Sigmoid colon (tissue), 7 donors: ENCODE measurements around the gene FAM3A. TPM values are rescaled to one million over a fixed set of nuclear protein-coding genes. Genes with fewer than 3 reads are reported as not detected.
A peak's percentile ranks its signal among the peaks of the same experiment; 100 is the strongest.
"Not testable (repeated sequence)": the region's sequence is repeated elsewhere in the genome, so short reads cannot be mapped to it uniquely, and the experiment has no call there.

Source experiments
- DNase-seq: peaks from one replicate; pipeline ENCODE4 v3.0.0-alpha.2; 2019
- H3K27ac ChIP-seq, 4 donors: fragments of 200-600 bp; sonication (generic); one replicate each; pipeline ENCODE4 v1.5.1; 2016 to 2019; ENCODE audit warnings: mild to moderate bottlenecking in 1 of 4
- H3K27me3 ChIP-seq, 3 donors: fragments of 200-600 bp; sonication (generic); one replicate each; pipeline ENCODE4 v1.5.1; 2019; ENCODE audit warnings: mild to moderate bottlenecking in 1 of 3
- H3K36me3 ChIP-seq, 4 donors: fragments of 200-600 bp; sonication (generic); one replicate each; pipeline ENCODE4 v1.5.1; 2016 to 2019
- H3K4me1 ChIP-seq, 4 donors: fragments of 200-600 bp; sonication (generic); one replicate each; pipeline ENCODE4 v1.5.1; 2017 to 2019
- H3K4me3 ChIP-seq, 4 donors: fragments of 200-600 bp; sonication (generic); one replicate each; pipeline ENCODE4 v1.5.1; 2017 to 2019; ENCODE audit warnings: mild to moderate bottlenecking in 2 of 4, moderate library complexity in 1 of 4
- H3K9me3 ChIP-seq, 4 donors: fragments of 200-600 bp in 3 of 4; sonication (generic) in 3 of 4; one replicate each; pipeline versions ENCODE4 v1.5.1 to v1.6.1; 2013 to 2019
- EP300 ChIP-seq, 4 donors: sonication (generic); formaldehyde crosslinking; IDR thresholded peaks; one replicate each; pipeline ENCODE4 v1.6.1; 2017; ENCODE audit warnings: antibody characterized with exemption in 4 of 4
- POLR2A ChIP-seq, 2 donors: fragments of 450-650 bp; IDR thresholded peaks; one replicate each; pipeline ENCODE4 v1.6.1; 2016; ENCODE audit warnings: antibody characterized with exemption in 2 of 2, mild to moderate bottlenecking in 2 of 2, moderate library complexity in 2 of 2
- POLR2AphosphoS5 ChIP-seq, 4 donors: sonication (generic); formaldehyde crosslinking; IDR thresholded peaks; one replicate each; pipeline ENCODE4 v1.6.1; 2017; ENCODE audit warnings: antibody characterized with exemption in 4 of 4
- WGBS, 2 donors: extraction: QIAGEN DNeasy Blood & Tissue Kit; methylation state at CpG; one replicate each; pipeline ENCODE4 v1.1.7; 2013; 5-methylcytosine and 5-hydroxymethylcytosine counted together
- intact Hi-C: fragments of 100-400 bp; cut with DNase I; formaldehyde crosslinking; loops from one replicate; pipeline ENCODE4 v1.15.1; 2023
- polyA plus RNA-seq, 3 donors: library from polyadenylated mRNA; stranded (reverse); fragments of 200-250 nt; gene quantifications; one replicate each; pipeline ENCODE4 v1.2.3, GENCODE V29; 2013
- total RNA-seq, 4 donors: library from RNA; depleted of rRNA; stranded (reverse); fragments of >200 nt; gene quantifications; one replicate each; pipeline ENCODE4 v1.1.0, GENCODE V29; 2016
- TF ChIP-seq, protein P1 (sequence below), 4 experiments: fragments of 450-650 bp in 3 of 4; fragments of 200-600 bp in 1 of 4; IDR thresholded peaks; one replicate each; pipeline ENCODE4 v1.5.1; 2016 to 2019; ENCODE audit warnings: antibody characterized with exemption in 4 of 4, mild to moderate bottlenecking in 3 of 4, moderate library complexity in 2 of 4
- donor health status: healthy with polysubstance abuse.
- donor health status: Bipolar disorder and iron deficiency.
- donor health status: healthy.

The FAM3A gene, protein sequence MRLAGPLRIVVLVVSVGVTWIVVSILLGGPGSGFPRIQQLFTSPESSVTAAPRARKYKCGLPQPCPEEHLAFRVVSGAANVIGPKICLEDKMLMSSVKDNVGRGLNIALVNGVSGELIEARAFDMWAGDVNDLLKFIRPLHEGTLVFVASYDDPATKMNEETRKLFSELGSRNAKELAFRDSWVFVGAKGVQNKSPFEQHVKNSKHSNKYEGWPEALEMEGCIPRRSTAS
- total RNA-seq (10 to 100 TPM; 30.7 to 49.0 (median 40.6) TPM), polyA plus RNA-seq (10 to 100 TPM; 49.7 to 64.9 (median 57.1) TPM)

DNA sequence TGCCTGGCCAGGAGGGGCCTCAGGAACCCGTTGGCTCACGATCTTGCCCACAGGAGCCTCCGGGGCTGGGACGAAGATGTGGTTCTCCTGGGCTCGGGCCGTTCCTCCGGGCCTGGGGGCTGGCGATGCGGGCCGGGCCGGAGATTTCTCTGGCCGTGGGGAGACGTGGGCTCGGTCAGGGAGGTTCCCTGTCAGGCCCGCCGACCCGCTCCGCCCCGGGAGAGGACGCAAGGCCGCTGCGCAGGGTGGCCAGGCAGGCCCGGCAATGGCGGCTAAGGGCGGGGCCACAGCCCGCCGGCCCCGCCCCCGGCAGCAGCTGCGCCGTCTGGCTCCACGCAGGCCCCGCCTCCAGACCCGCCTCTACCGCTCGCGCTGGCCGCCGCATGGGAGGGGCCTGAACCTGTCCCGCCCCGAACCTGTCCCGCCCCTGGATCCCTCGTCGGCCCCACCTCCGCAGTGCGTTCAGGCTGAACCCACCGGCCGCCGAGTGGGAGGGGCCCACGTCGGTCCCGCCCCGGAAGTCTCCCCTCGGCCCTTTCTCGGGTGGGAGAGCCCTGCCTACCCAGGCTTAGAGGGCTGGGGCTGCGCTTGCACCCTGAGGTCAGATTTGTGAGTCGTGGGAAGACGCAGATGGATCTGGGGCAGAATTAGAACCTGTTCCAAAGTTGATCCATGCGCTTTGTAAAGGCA lies at the start of gene FAM3A:
TSS of gene FAM3A (minus strand) at position 267 of the 690 bp plus-strand sequence. CDS start 460 bp downstream, outside the sequence.
- peak; percentile 97 for DNase-seq
- 0 to 1% methylated on average over 59 of the region's 59 CpGs for WGBS, 2 donors
- peak; percentile 79 to 97 (median 90) for TF ChIP-seq POLR2AphosphoS5 (IDR thresholded peaks at IDR 0.05)
- TF ChIP-seq EP300 (IDR thresholded peaks at IDR 0.05): no peak
- TF ChIP-seq, protein P1, sequence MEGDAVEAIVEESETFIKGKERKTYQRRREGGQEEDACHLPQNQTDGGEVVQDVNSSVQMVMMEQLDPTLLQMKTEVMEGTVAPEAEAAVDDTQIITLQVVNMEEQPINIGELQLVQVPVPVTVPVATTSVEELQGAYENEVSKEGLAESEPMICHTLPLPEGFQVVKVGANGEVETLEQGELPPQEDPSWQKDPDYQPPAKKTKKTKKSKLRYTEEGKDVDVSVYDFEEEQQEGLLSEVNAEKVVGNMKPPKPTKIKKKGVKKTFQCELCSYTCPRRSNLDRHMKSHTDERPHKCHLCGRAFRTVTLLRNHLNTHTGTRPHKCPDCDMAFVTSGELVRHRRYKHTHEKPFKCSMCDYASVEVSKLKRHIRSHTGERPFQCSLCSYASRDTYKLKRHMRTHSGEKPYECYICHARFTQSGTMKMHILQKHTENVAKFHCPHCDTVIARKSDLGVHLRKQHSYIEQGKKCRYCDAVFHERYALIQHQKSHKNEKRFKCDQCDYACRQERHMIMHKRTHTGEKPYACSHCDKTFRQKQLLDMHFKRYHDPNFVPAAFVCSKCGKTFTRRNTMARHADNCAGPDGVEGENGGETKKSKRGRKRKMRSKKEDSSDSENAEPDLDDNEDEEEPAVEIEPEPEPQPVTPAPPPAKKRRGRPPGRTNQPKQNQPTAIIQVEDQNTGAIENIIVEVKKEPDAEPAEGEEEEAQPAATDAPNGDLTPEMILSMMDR (IDR thresholded peaks at IDR 0.05): no peak
- TF ChIP-seq POLR2A (IDR thresholded peaks at IDR 0.05): peak; percentile 71 to 76
- Histone ChIP-seq H3K27ac (peak within 1 kb of the TSS; percentile 88 to 95 (median 91)), H3K27me3 (no peaks in the 10 kb centered on the region), H3K4me1 (peaks cover 0 to 24% (median 17%) of the 10 kb centered on the region in 4 donors), H3K9me3 (no peaks in the 10 kb centered on the region), H3K4me3 (peak within 1 kb of the TSS; percentile 59 to 67 (median 66)), H3K36me3 (no peaks in the 10 kb centered on the region)
- intact Hi-C loops: loop anchor here (1.0 to 5.0 kb wide), 2 partner anchors 26 to 39 kb away; partner anchors contain the start of genes LAGE3 and SLC10A3

DNA sequence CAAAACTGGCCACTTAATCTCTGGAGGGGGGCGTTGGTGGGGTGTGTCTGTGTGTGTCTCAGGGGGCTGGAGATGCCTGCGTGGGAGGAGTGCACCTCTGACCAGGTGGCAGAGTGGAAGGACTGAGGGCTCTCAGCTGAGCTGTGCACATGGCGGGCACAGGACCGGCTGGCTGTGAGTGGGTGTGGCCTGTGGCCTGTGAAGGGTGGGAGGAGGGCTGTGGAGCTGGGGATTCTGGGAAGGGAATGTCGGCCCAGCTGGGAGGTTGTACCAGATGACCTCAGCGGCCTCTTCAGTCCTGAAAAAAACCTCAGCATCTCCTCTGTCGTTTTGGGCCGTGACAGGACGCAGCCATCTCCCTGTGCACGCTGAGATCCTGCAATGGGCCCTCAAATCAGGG lies 46.3 kb upstream of the FAM3A start:
- WGBS, 2 donors: no CpG with 5 or more reads among the region's 10 CpGs
- H3K9me3 ChIP-seq, H3K27me3 ChIP-seq, H3K4me3 ChIP-seq, intact Hi-C loops, H3K4me1 ChIP-seq, H3K36me3 ChIP-seq, DNase-seq, H3K27ac ChIP-seq: not testable (repeated sequence)

DNA sequence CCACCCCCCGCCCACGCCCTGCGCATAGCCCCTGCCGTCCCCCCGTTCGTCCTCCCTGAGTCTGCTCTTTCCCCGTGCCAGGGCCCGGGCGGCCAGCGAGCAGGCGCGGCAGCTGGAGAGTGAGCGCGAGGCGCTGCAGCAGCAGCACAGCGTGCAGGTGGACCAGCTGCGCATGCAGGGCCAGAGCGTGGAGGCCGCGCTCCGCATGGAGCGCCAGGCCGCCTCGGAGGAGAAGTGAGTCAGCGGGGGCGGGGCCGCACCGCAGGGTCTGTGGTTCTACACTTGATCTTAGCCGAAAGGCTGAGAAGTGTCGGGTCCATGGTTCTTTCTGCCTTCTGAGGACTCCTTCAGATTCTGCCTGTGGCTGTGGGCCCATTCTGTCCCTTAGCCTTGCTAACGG lies 44.3 kb upstream of the FAM3A start:
- WGBS, 2 donors: 67 to 88% methylated on average over 13 of the region's 31 CpGs
- intact Hi-C loops, H3K4me1 ChIP-seq, H3K36me3 ChIP-seq, H3K27ac ChIP-seq, H3K27me3 ChIP-seq, H3K9me3 ChIP-seq, DNase-seq, H3K4me3 ChIP-seq: not testable (repeated sequence)

DNA sequence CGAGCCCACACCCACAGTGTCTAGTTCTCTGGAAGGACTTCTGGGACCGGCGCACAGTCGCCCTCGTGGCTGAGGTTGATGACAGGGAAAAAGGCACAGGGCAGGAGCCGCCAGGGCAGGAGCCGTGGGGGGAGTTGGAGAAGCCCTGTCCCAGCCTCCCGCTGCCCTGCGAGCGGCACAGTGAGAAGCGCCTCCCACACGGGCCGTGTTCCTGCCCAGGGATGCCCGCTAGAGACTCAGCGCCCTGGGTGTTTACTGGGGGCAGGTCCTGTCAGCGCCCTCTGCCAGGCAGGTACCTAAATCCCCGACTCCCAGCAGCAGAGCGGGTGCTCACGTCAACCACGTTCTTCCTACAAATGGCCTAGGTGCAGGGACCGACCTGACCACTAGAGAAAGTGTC lies 42.9 kb upstream of the FAM3A start:
- DNase-seq, H3K4me1 ChIP-seq, H3K27me3 ChIP-seq, H3K36me3 ChIP-seq, H3K4me3 ChIP-seq, H3K9me3 ChIP-seq, intact Hi-C loops, H3K27ac ChIP-seq: not testable (repeated sequence)
- 92 to 96% methylated on average over 9 to 10 of the region's 21 CpGs for WGBS, 2 donors

DNA sequence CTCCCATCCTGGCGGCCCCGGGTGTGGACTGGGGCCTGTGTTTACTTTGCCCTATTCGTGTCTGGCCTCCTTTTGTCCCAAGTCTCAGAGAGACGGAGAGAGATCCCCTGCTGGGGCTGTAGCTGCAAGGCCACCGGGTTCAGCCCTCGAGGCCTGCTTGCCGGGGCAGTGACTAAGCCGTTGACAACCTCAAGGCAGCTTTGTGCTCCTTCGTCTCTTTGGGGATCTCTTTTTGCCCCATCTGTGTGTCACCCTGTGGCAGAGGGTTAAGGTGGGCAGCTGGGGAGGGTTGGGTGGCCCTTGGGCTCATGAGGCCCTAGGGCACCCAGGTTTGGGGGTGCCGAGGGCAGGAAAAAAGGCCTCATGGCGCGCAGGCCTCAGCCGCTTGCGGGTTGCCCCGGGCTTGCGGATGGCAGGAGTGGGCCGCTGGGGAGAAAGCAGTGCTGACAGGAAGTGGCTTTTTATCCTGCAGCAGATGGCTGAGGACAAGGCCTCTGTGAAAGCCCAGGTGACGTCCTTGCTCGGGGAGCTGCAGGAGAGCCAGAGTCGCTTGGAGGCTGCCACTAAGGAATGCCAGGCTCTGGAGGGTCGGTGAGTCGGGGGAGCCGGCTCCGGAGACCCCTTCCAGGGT lies 42.1 kb upstream of the FAM3A start:
- H3K4me1 ChIP-seq, H3K27me3 ChIP-seq, H3K27ac ChIP-seq, DNase-seq, intact Hi-C loops, H3K4me3 ChIP-seq, H3K9me3 ChIP-seq: not testable (repeated sequence)
- peaks cover 0 to 12% (median 3%) of the 10 kb centered on the region in 4 donors for H3K36me3 ChIP-seq
- 84 to 88% methylated on average over 5 of the region's 24 CpGs for WGBS, 2 donors

DNA sequence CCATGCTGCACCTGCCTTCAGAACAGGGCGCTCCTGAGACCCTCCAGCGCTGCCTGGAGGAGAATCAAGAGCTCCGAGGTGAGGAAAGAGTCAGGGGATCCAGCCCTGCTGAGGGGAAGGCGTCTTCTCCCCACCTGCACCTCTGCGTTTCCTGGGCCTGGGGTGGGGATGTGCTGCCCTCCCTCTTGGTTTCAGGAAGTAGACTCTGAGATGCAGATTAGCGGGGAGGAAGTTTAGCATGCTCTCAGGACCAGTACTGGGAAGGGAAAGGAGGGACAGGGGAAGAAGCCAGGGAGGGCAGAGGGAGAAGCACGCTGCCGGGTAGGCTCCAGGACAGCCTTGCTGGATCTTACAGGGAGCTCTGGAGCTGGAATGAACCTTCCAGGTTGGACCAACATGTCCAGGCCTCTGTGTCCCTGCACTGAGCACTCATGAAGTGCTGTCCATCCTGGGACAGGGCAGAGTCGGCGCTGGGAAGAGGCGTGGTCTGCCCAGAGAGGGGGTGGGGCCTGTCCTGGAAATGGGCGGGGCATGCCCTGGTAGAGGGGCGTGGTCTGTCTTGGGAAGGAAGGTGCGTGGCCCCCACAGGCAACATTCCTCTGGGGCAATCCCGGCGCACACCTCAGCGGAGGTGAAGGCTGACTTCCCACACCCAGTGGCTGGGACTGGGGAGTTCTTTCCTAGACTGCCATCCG lies 36.2 kb upstream of the FAM3A start:
- intact Hi-C loops, H3K4me3 ChIP-seq, H3K27ac ChIP-seq, H3K9me3 ChIP-seq, DNase-seq, H3K4me1 ChIP-seq, H3K27me3 ChIP-seq: not testable (repeated sequence)
- WGBS, 2 donors: 88 to 93% methylated on average over 11 to 12 of the region's 18 CpGs
- peaks cover 0 to 14% (median 3%) of the 10 kb centered on the region in 4 donors for H3K36me3 ChIP-seq

DNA sequence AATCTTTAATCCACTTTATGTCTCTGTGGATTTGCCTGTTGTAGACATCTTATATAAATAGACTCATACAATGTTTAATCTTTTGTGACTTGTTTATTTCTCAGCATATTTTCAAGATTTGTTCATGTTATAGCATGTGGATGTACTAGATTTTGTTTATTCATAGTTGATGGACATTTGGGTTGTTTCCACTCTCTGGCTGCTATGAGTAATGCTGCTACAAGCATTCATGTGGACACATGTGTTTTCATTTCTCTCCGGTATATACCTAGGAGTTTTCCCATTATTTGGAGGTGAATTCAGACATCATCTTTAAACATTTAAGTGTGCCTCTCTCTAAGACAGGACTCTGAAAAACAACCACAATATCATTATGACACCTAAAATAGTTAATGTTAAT lies 33.7 kb upstream of the FAM3A start:
- DNase-seq: no peak
- Histone ChIP-seq H3K4me1 (peaks cover 0 to 17% (median 11%) of the 10 kb centered on the region in 4 donors), H3K27me3 (no peaks in the 10 kb centered on the region)

More for the DNA sequence above, 33.7 kb upstream of the FAM3A start:
- no peak for TF ChIP-seq POLR2A (IDR thresholded peaks at IDR 0.05)
- TF ChIP-seq, protein P1 (IDR thresholded peaks at IDR 0.05): no peak
- TF ChIP-seq POLR2AphosphoS5 (IDR thresholded peaks at IDR 0.05): no peak
- no peak overlapping the region for H3K27ac ChIP-seq
- intact Hi-C loops: no loop called here
- no peak overlapping the region for H3K4me3 ChIP-seq
- no peaks in the 10 kb centered on the region for H3K9me3 ChIP-seq
- 80 to 83% methylated on average over 1 of the region's 1 CpG for WGBS, 2 donors
- H3K36me3 ChIP-seq: peaks cover 0 to 14% (median 3%) of the 10 kb centered on the region in 4 donors
